Neutrophil (primary cell): Measurements from ENCODE around the gene F7.

Experiments
- H3K27ac ChIP-seq: fragments of 200-600 bp; sonication (generic); 2 replicates; pipeline ENCODE4 v1.5.1; 2016; ENCODE audit warnings: mild to moderate bottlenecking, moderate library complexity
- H3K27me3 ChIP-seq: fragments of 200-600 bp; sonication (generic); 2 replicates; pipeline ENCODE4 v1.6.0; 2016; ENCODE audit warnings: mild to moderate bottlenecking
- H3K36me3 ChIP-seq: fragments of 200-600 bp; sonication (generic); 2 replicates; pipeline ENCODE4 v1.5.1; 2017
- H3K4me1 ChIP-seq, 2 experiments: fragments of 200-600 bp in 1 of 2; sonication (generic) in 1 of 2; 1 replicate in 1 of 2; 2 replicates in 1 of 2; pipeline versions ENCODE4 v1.5.1 to v1.6.1; 2013 to 2016; ENCODE audit warnings: low read depth in 1 of 2, low read length in 1 of 2, mild to moderate bottlenecking in 1 of 2, moderate library complexity in 1 of 2; ENCODE audit not compliant: control insufficient read depth in 1 of 2, insufficient read depth in 1 of 2
- H3K4me3 ChIP-seq, 2 experiments: fragments of 200-600 bp in 1 of 2; sonication (generic) in 1 of 2; 1 replicate in 1 of 2; 2 replicates in 1 of 2; pipeline ENCODE4 v1.5.1; 2013 to 2016; ENCODE audit warnings: low read depth in 1 of 2, low read length in 1 of 2, mild to moderate bottlenecking in 1 of 2, moderate library complexity in 1 of 2
- H3K9me3 ChIP-seq: fragments of 200-600 bp; sonication (generic); 2 replicates; pipeline ENCODE4 v1.5.1; 2016
- TF ChIP-seq, protein P1 (sequence below): fragments of 200-600 bp; sonication (generic); IDR thresholded peaks from 2 replicates; pipeline ENCODE4 v1.5.1; 2016; ENCODE audit warnings: antibody characterized with exemption

Gene F7

GRCh38 chr13:113146750-113147149 lies 41.2 kb downstream of the F7 start:
- H3K27me3 ChIP-seq, result peaks cover 19% of the 10 kb centered on the region
- TF ChIP-seq, protein P1, sequence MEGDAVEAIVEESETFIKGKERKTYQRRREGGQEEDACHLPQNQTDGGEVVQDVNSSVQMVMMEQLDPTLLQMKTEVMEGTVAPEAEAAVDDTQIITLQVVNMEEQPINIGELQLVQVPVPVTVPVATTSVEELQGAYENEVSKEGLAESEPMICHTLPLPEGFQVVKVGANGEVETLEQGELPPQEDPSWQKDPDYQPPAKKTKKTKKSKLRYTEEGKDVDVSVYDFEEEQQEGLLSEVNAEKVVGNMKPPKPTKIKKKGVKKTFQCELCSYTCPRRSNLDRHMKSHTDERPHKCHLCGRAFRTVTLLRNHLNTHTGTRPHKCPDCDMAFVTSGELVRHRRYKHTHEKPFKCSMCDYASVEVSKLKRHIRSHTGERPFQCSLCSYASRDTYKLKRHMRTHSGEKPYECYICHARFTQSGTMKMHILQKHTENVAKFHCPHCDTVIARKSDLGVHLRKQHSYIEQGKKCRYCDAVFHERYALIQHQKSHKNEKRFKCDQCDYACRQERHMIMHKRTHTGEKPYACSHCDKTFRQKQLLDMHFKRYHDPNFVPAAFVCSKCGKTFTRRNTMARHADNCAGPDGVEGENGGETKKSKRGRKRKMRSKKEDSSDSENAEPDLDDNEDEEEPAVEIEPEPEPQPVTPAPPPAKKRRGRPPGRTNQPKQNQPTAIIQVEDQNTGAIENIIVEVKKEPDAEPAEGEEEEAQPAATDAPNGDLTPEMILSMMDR, result no peak
- H3K27ac ChIP-seq, result no peak overlapping the region
- no peak overlapping the region for H3K4me3 ChIP-seq
- no peaks in the 10 kb centered on the region for H3K9me3 ChIP-seq
- no peaks in the 10 kb centered on the region for H3K36me3 ChIP-seq
- H3K4me1 ChIP-seq, result no peaks in the 10 kb centered on the region

DNA sequence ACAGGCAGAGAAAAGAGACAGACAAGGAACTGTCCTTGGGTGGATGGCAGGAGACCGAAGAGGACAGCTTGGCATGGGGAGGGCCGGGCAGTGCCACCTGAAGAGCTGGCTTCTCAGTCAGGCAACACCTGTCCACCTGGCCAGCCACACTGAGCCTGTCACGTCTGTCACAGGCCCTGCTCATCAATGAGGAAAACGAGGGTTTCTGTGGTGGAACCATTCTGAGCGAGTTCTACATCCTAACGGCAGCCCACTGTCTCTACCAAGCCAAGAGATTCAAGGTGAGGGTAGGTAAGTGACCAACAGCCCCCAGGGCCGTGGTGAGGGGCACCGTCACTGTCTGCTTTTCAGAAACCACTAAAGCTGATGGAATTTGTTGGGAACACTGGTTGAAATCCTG lies 41.6 kb downstream of the F7 start:
- Histone ChIP-seq H3K36me3 (no peaks in the 10 kb centered on the region), H3K27ac (no peak overlapping the region), H3K27me3 (peaks cover 24% of the 10 kb centered on the region), H3K4me3 (no peak overlapping the region), H3K9me3 (no peaks in the 10 kb centered on the region), H3K4me1 (peaks cover under 1% of the 10 kb centered on the region in 2 experiments)
- TF ChIP-seq, protein P1, result no peak

- H3K27ac ChIP-seq, result no peak overlapping the region
- peaks cover 36% of the 10 kb centered on the region for H3K27me3 ChIP-seq
- H3K4me1 ChIP-seq, result peaks cover 12 to 13% of the 10 kb centered on the region in 2 experiments
- H3K36me3 ChIP-seq, result no peaks in the 10 kb centered on the region
- no peak overlapping the region for H3K4me3 ChIP-seq
- TF ChIP-seq, protein P1, result no peak
- H3K9me3 ChIP-seq, result no peaks in the 10 kb centered on the region
These were observed 42.8 kb downstream of the F7 start for GRCh38 chr13:113148407-113148806.

- H3K27me3 ChIP-seq, result peaks cover 38% of the 10 kb centered on the region
- TF ChIP-seq, protein P1, result no peak
- no peaks in the 10 kb centered on the region for H3K36me3 ChIP-seq
- no peaks in the 10 kb centered on the region for H3K9me3 ChIP-seq
- H3K4me1 ChIP-seq, result peaks cover 16% of the 10 kb centered on the region in 2 experiments
- H3K4me3 ChIP-seq, result no peak overlapping the region
- H3K27ac ChIP-seq, result no peak overlapping the region
These were observed 43.4 kb downstream of the F7 start for GRCh38 chr13:113148940-113149503.

DNA sequence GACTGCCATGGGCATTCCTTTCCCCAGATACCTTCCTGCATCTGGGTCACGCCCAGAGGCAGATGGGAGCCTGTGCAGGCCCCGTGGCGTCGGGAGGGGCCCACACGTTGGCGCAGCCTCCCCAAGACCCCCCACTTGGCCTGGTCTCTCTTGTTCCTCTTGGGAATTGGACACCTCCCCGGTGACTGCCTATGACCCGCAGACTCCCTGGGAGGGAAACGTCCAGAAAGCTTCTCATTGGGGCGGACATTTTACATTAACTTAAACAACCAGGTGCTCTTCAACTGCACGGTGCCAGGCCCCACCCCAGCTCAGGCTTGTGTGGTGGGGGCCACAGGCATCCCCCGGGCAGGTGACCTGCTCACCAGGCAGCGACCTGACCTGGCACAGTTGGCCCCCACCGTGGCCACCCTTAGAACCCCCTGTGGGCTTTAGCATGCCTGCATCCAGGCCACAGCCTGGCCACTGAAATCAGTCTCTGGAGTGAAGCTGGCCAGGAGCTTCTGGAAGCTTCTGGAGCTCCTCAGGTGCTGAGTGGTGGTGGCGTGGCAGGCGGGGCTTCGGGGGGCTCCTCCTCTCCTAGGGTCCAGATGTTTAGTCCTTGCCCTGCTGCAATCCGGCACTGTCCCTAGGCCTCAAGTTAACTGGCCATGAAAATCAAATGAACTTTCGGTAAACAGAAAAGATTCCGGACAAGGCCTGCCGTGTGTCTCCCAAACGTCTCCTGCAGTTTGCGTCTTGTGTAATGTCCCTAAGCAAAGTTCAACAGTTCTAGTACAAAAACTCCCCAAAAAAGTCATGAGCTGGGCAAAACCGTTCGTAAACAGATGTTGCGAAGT lies 44.3 kb downstream of the F7 start:
- Histone ChIP-seq H3K27ac (no peak overlapping the region), H3K27me3 (peaks cover 41% of the 10 kb centered on the region), H3K36me3 (no peaks in the 10 kb centered on the region), H3K9me3 (no peaks in the 10 kb centered on the region), H3K4me3 (no peak overlapping the region), H3K4me1 (peaks cover 16 to 19% of the 10 kb centered on the region in 2 experiments)
- TF ChIP-seq, protein P1, result no peak
